ENCODE results near the gene ZNF579. TPM values are rescaled to one million over a fixed set of nuclear protein-coding genes. Genes with fewer than 3 reads are reported as not detected.

The ZNF579 gene
- total and polyA plus RNA-seq, 10 of the 15 experiments (the other 5 are each of a cell fraction or from before 2014, with no cell fraction given), result 0.11 to 11.7 (median 1.5) TPM

DNA sequence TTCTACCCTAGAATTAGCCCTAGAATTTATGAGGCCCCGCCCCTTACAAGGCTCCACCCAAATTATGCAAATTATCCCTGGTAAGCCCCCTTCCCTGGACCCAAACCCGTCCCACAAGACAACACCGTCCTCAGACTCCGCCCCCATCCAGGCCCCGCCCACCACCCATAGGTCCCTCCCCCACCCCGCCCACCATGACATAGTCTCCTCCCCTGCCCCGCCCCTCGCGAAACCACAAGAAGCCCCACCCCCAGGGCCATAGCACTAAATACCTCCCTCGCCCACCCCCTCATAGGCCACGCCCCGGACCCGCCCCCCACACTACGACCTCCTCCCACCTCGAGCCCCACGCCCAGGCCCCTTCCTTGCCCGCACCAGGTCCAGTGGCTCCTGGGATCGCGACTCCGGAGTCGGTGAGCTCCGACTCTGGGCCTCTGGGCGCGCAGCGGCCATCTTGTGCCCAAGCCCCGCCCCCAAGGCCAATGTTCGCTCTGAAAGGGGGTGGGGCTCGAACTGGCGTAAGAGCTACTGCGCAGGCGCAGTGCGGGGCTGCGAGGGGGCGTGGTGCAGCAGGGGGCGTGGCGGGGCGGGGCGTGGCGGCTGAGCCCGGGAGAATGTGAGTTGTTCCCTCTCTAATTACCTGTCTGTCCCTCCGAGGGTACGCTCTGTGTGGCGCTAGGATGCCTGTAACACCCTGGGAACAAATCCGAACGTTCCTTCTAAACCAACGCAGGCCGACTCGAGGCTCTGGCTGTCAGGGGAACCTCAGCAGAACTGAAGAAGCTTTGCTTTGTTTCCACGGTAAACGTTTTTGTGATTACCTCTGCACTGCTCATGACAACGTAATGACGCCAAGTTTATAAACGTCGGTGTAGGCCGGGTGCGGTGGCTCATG lies 43.7 kb upstream of the ZNF579 start, which contains the start of gene ZNF784 (continued):
- TF ChIP-seq CBX3 (IDR thresholded peaks at IDR 0.05; ENCODE audit: borderline replicate concordance, low read depth), result no peak
- TF ChIP-seq, protein P1, sequence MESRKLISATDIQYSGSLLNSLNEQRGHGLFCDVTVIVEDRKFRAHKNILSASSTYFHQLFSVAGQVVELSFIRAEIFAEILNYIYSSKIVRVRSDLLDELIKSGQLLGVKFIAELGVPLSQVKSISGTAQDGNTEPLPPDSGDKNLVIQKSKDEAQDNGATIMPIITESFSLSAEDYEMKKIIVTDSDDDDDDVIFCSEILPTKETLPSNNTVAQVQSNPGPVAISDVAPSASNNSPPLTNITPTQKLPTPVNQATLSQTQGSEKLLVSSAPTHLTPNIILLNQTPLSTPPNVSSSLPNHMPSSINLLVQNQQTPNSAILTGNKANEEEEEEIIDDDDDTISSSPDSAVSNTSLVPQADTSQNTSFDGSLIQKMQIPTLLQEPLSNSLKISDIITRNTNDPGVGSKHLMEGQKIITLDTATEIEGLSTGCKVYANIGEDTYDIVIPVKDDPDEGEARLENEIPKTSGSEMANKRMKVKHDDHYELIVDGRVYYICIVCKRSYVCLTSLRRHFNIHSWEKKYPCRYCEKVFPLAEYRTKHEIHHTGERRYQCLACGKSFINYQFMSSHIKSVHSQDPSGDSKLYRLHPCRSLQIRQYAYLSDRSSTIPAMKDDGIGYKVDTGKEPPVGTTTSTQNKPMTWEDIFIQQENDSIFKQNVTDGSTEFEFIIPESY (IDR thresholded peaks at IDR 0.05), result no peak
- no peak for TF ChIP-seq TCF3 (IDR thresholded peaks at IDR 0.05; ENCODE audit: borderline replicate concordance, insufficient read depth, low read depth, low read length)
- TF ChIP-seq KAT2A (conservative IDR thresholded peaks at IDR 0.05; ENCODE audit: control insufficient read depth, low read depth, low read length), result no peak
- peak; percentile 14; the same call in 1 of the 2 replicates for TF ChIP-seq CBFB (IDR thresholded peaks at IDR 0.05; ENCODE audit: low read depth)
- TF ChIP-seq TCF12 (IDR thresholded peaks at IDR 0.05; ENCODE audit: low read depth, low read length), result no peak
- peak in 1 of 2 experiments; percentile 8; a peak in 1 of 3 replicates for TF ChIP-seq EGR1 (IDR thresholded peaks at IDR 0.05; ENCODE audit: borderline replicate concordance in 1 of 2, low read depth in 2 of 2, low read length in 2 of 2)
- no peak for TF ChIP-seq PAX8 (IDR thresholded peaks at IDR 0.05)
- TF ChIP-seq, protein P2, sequence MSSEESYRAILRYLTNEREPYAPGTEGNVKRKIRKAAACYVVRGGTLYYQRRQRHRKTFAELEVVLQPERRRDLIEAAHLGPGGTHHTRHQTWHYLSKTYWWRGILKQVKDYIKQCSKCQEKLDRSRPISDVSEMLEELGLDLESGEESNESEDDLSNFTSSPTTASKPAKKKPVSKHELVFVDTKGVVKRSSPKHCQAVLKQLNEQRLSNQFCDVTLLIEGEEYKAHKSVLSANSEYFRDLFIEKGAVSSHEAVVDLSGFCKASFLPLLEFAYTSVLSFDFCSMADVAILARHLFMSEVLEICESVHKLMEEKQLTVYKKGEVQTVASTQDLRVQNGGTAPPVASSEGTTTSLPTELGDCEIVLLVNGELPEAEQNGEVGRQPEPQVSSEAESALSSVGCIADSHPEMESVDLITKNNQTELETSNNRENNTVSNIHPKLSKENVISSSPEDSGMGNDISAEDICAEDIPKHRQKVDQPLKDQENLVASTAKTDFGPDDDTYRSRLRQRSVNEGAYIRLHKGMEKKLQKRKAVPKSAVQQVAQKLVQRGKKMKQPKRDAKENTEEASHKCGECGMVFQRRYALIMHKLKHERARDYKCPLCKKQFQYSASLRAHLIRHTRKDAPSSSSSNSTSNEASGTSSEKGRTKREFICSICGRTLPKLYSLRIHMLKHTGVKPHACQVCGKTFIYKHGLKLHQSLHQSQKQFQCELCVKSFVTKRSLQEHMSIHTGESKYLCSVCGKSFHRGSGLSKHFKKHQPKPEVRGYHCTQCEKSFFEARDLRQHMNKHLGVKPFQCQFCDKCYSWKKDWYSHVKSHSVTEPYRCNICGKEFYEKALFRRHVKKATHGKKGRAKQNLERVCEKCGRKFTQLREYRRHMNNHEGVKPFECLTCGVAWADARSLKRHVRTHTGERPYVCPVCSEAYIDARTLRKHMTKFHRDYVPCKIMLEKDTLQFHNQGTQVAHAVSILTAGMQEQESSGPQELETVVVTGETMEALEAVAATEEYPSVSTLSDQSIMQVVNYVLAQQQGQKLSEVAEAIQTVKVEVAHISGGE (CRISPR knock-in tag; IDR thresholded peaks at IDR 0.05), result no peak
- TF ChIP-seq ATF2 (IDR thresholded peaks at IDR 0.05; ENCODE audit: low read length), result no peak
- TF ChIP-seq CREM (IDR thresholded peaks at IDR 0.05; ENCODE audit: low read depth), result no peak; the same call in 1 of the 2 replicates
- no peak for TF ChIP-seq IKZF1 (conservative IDR thresholded peaks at IDR 0.05)
- peak; percentile 91 for TF ChIP-seq POLR2A (IDR thresholded peaks at IDR 0.05; ENCODE audit: low read depth, low read length)
- TF ChIP-seq PML (IDR thresholded peaks at IDR 0.05; ENCODE audit: low read length), result no peak; the same call in 1 of the 2 replicates
- TF ChIP-seq GATAD2B (conservative IDR thresholded peaks at IDR 0.05; ENCODE audit: low read depth), result no peak
- TF ChIP-seq BCLAF1 (IDR thresholded peaks at IDR 0.05), result no peak
- TF ChIP-seq BMI1 (IDR thresholded peaks at IDR 0.05; ENCODE audit: borderline replicate concordance), result no peak
- TF ChIP-seq TCF7 (IDR thresholded peaks at IDR 0.05; ENCODE audit: borderline replicate concordance), result no peak
- peak; percentile 24; the same call in 1 of the 2 replicates for TF ChIP-seq HCFC1 (IDR thresholded peaks at IDR 0.05; ENCODE audit: low read length)
